GM19025 (cell line): Measurements from ENCODE around the gene SMIM43.
"Not testable (repeated sequence)": the region's sequence is repeated elsewhere in the genome, so short reads cannot be mapped to it uniquely, and the experiment has no call there.

Experiments
- ATAC-seq: cut with Tn5 transposase; IDR thresholded peaks from one replicate; pipeline ENCODE4 v1.9.1; 2021; ENCODE audit warnings: mild to moderate bottlenecking, low read depth, moderate library complexity; ENCODE audit not compliant: unreplicated experiment

SMIM43 gene

GRCh38 chr4:121738780-121739535 is 26.0 kb downstream of the SMIM43 start:
- no peak for ATAC-seq

GRCh38 chr4:121737846-121738554 is 27.0 kb downstream of the SMIM43 start:
- no peak for ATAC-seq

GRCh38 chr4:121736735-121737351 is 28.1 kb downstream of the SMIM43 start:
- ATAC-seq: no peak

- no peak for ATAC-seq
These were observed 30.4 kb downstream of the SMIM43 start for GRCh38 chr4:121734571-121734970.

- no peak for ATAC-seq
These were observed 31.0 kb downstream of the SMIM43 start for GRCh38 chr4:121733942-121734341.

GRCh38 chr4:121729753-121730152 is 35.2 kb downstream of the SMIM43 start:
- ATAC-seq: not testable (repeated sequence)

GRCh38 chr4:121728798-121729226 is 36.2 kb downstream of the SMIM43 start:
- ATAC-seq: no peak

- ATAC-seq: no peak
These were observed 36.9 kb downstream of the SMIM43 start for GRCh38 chr4:121728066-121728465.

GRCh38 chr4:121726642-121727268 is 38.2 kb downstream of the SMIM43 start:
- ATAC-seq: peak; percentile 88

- ATAC-seq: no peak
These were observed 40.3 kb downstream of the SMIM43 start for GRCh38 chr4:121724671-121725070.

GRCh38 chr4:121721700-121722099 is 43.3 kb downstream of the SMIM43 start:
- ATAC-seq: no peak

GRCh38 chr4:121720109-121720508 is 44.9 kb downstream of the SMIM43 start:
- ATAC-seq: no peak

- no peak for ATAC-seq
These were observed 47.2 kb downstream of the SMIM43 start for GRCh38 chr4:121717680-121718237.

GRCh38 chr4:121714548-121714947 is 50.4 kb downstream of the SMIM43 start:
- ATAC-seq: no peak

- ATAC-seq: no peak
These were observed 52.2 kb downstream of the SMIM43 start for GRCh38 chr4:121712783-121713182.

- no peak for ATAC-seq
These were observed 52.8 kb downstream of the SMIM43 start for GRCh38 chr4:121712001-121712651.

GRCh38 chr4:121711263-121712000 is 53.5 kb downstream of the SMIM43 start:
- ATAC-seq: peak; percentile 95

- no peak for ATAC-seq
These were observed 55.1 kb downstream of the SMIM43 start for GRCh38 chr4:121709766-121710405.
